Muscle of leg (tissue), 16 donors: ENCODE measurements around the gene TRIM24. TPM values are rescaled to one million over a fixed set of nuclear protein-coding genes. Genes with fewer than 3 reads are reported as not detected.
"Not testable (repeated sequence)": the region's sequence is repeated elsewhere in the genome, so short reads cannot be mapped to it uniquely, and the experiment has no call there.

Experiments
- DNase-seq: peaks from one replicate; pipeline ENCODE4 v3.0.0; 2013
- H3K27ac ChIP-seq: one replicate; pipeline ENCODE4 v1.5.1; 2013; ENCODE audit warnings: mild to moderate bottlenecking, low read length, control low read depth
- H3K27me3 ChIP-seq: one replicate; pipeline ENCODE4 v1.6.1; 2013; ENCODE audit warnings: low read length; ENCODE audit not compliant: control insufficient read depth, insufficient read depth
- H3K36me3 ChIP-seq: one replicate; pipeline ENCODE4 v1.6.1; 2013; ENCODE audit warnings: low read length; ENCODE audit not compliant: control insufficient read depth, insufficient read depth
- H3K4me1 ChIP-seq: one replicate; pipeline ENCODE4 v1.6.1; 2013; ENCODE audit warnings: low read length; ENCODE audit not compliant: control insufficient read depth, insufficient read depth
- H3K4me3 ChIP-seq: one replicate; pipeline ENCODE4 v1.5.1; 2013; ENCODE audit warnings: low read length, control low read depth
- H3K9me3 ChIP-seq: replicated peaks from 2 replicates; pipeline ENCODE4 v1.6.1; 2013; ENCODE audit warnings: low read depth, low read length; ENCODE audit not compliant: control insufficient read depth
- WGBS: methylation state at CpG from one replicate; pipeline ENCODE4 v1.1.5; 2013; ENCODE audit warnings: missing lambda C conversion rate; ENCODE audit not compliant: insufficient coverage; 5-methylcytosine and 5-hydroxymethylcytosine counted together
- long read RNA-seq, 11 donors: transcript quantifications; one replicate each; lab custom pipeline, GENCODE V29; 2026
- polyA plus RNA-seq, 8 donors: library from polyadenylated mRNA; unstranded; fragments of 120-200 nt; gene quantifications; one replicate each; pipeline versions ENCODE4 v1.2.1 to v1.2.3, GENCODE V29; 2013; ENCODE audit warnings: inconsistent platforms in 1 of 8, low replicate concordance in 1 of 8; ENCODE audit not compliant: insufficient read length in 8 of 8, insufficient read depth in 1 of 8
- total RNA-seq: library from RNA; stranded (reverse); fragments of 120-200 nt; gene quantifications from one replicate; pipeline ENCODE4 v1.2.4, GENCODE V29; 2013

Gene TRIM24
- total RNA-seq = 13.7 TPM
- polyA plus RNA-seq = 10 to 100 TPM; 18.1 to 27.9 (median 23.9) TPM
- long read RNA-seq, donor 1 = 0 reads
- long read RNA-seq, donor 2 = 0 reads
- long read RNA-seq, donor 3, full-length matches to known transcripts = 3 of 3 reads
- long read RNA-seq, donor 3, partial matches to known transcripts = 0 of 3 reads
- long read RNA-seq, donor 3, other reads (novel, unspliced or antisense) = 0 of 3 reads
- long read RNA-seq, donor 4 = 0 reads
- long read RNA-seq, donor 5, full-length matches to known transcripts = 2 of 2 reads
- long read RNA-seq, donor 5, partial matches to known transcripts = 0 of 2 reads
- long read RNA-seq, donor 5, other reads (novel, unspliced or antisense) = 0 of 2 reads
- long read RNA-seq, donor 6, full-length matches to known transcripts = 3 of 3 reads
- long read RNA-seq, donor 6, partial matches to known transcripts = 0 of 3 reads
- long read RNA-seq, donor 6, other reads (novel, unspliced or antisense) = 0 of 3 reads
- long read RNA-seq, donor 7, partial matches to known transcripts = 13 of 14 reads
- long read RNA-seq, donor 7, other reads (novel, unspliced or antisense) = 0 of 14 reads
- long read RNA-seq, donor 8 = 0 reads
- long read RNA-seq, donor 9, partial matches to known transcripts = 0 of 1 reads
- long read RNA-seq, donor 9, other reads (novel, unspliced or antisense) = 0 of 1 reads
- long read RNA-seq, donor 10, full-length matches to known transcripts = 2 of 2 reads
- long read RNA-seq, donor 10, partial matches to known transcripts = 0 of 2 reads
- long read RNA-seq, donor 10, other reads (novel, unspliced or antisense) = 0 of 2 reads
- long read RNA-seq, donor 11, partial matches to known transcripts = 0 of 1 reads
- long read RNA-seq, donor 11, other reads (novel, unspliced or antisense) = 0 of 1 reads

- Histone ChIP-seq H3K27me3 (no peaks in the 10 kb centered on the region), H3K36me3 (no peaks in the 10 kb centered on the region), H3K27ac (peak within 1 kb of the TSS; percentile 94), H3K4me3 (peak within 1 kb of the TSS; percentile 84), H3K9me3 (peaks cover 2% of the 10 kb centered on the region), H3K4me1 (peaks cover 4% of the 10 kb centered on the region)
- no peak for DNase-seq
- WGBS = under 1% methylated on average over 52 of the region's 59 CpGs
These were observed at the start of gene TRIM24 for GRCh38 chr7:138460176-138460648. Gene TRIM24 (plus strand): TSS chr7:138460259. CDS start chr7:138460549, 290 bp downstream.

DNA sequence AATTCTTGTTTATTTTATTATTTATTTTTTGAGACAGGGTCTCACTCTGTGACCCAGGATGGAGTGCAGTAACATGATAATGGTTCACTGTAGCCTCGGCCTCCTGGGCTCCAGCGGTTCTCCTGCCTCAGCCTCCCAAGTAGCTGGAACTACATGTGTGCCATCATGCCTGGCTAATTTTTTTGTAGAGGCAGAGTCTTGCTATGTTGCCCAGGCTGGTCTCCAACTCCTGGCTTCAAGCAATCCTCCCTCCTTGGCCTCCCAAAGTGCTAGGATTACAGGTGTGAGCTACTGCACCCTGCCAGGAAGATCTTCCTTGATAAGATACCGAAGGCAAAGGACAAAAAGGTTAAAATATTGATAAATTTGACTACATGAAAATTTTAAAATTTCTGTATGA is 48.0 kb upstream of the TRIM24 start:
- H3K36me3 ChIP-seq, H3K4me3 ChIP-seq, DNase-seq, H3K4me1 ChIP-seq, H3K27me3 ChIP-seq, H3K27ac ChIP-seq, H3K9me3 ChIP-seq: not testable (repeated sequence)
- 83% methylated on average over 2 of the region's 3 CpGs for WGBS

DNA sequence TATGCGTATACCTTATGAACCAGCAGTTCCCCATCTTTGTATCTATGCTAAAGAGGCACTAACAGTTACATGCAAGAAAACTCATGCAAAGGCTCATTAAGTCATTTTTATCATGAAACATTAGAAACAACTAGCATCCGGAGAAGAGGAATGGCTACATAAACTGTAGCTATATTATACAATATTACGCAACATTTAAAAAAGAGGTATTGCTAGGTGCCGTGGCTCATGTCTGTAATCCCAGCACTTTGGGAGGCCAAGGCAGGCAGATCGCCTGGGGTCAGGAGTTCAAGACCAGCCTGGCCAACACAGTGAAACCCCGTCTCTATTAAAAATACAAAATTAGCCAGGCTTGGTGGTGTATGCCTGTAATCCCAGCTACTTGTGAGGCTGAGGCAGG is 47.1 kb upstream of the TRIM24 start:
- not testable (repeated sequence) for DNase-seq, H3K36me3 ChIP-seq, H3K27ac ChIP-seq, H3K4me1 ChIP-seq, H3K27me3 ChIP-seq, H3K4me3 ChIP-seq, H3K9me3 ChIP-seq
- WGBS = no CpG with 5 or more reads among the region's 6 CpGs

DNA sequence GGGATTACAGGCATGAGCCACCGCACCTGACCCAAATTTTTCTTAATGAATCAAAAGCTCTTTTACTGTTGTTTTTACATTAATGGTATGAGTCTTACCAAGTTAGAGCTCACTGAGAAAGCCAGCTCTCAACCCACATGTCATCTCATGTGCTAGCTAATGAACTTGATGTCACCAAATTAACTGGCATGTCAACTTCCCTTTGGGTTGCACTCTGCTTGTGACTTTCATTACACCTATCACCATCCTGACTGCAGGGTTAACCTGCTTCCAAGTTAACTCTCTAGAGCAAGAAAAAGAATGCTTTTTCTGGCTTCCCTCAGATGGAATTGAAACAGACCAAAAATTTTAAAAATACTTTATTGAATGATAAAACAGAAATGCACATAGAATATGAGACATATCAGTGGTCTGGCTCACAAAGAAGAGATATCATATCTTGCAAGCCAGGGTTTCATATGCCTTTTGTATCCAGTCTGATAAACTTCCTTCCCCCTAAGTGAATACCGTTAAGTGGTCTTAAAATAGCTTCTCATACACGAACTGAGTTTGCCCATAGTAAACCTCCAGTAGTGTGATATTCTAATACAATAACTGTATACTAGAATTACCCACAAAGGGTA is 42.9 kb upstream of the TRIM24 start:
- Histone ChIP-seq H3K27ac (no peak overlapping the region), H3K27me3 (no peaks in the 10 kb centered on the region), H3K4me1 (no peaks in the 10 kb centered on the region), H3K9me3 (no peaks in the 10 kb centered on the region), H3K36me3 (no peaks in the 10 kb centered on the region), H3K4me3 (no peak overlapping the region)
- WGBS = no CpG with 5 or more reads among the region's 3 CpGs
- DNase-seq = no peak

DNA sequence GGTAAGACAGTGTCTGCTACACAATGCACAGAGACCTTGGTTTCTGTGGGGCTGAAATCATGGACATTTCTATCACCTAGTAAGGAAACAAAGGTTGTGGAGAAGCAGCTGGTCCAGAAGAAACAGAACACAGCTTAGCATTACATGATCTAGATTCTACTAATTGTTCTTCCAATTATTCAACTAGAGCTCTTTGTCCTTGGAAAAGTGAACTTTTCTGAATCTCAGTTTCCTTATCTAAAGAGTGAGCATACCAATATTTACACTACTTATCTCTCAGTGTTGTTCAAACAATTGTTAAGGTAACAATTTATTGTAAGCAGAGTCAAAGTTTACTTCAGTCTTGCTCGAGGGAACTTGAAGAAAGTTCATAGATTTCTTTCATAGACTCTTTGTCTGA is 42.3 kb upstream of the TRIM24 start:
- Histone ChIP-seq H3K4me1 (no peaks in the 10 kb centered on the region), H3K27me3 (no peaks in the 10 kb centered on the region), H3K36me3 (no peaks in the 10 kb centered on the region), H3K4me3 (no peak overlapping the region), H3K27ac (no peak overlapping the region), H3K9me3 (no peaks in the 10 kb centered on the region)
- no peak for DNase-seq
- no CpG with 5 or more reads among the region's 1 CpG for WGBS

GRCh38 chr7:138418403-138418802 is 41.7 kb upstream of the TRIM24 start:
- WGBS = no CpG with 5 or more reads among the region's 1 CpG
- not testable (repeated sequence) for H3K27me3 ChIP-seq, H3K36me3 ChIP-seq, DNase-seq, H3K4me3 ChIP-seq, H3K4me1 ChIP-seq, H3K9me3 ChIP-seq, H3K27ac ChIP-seq

DNA sequence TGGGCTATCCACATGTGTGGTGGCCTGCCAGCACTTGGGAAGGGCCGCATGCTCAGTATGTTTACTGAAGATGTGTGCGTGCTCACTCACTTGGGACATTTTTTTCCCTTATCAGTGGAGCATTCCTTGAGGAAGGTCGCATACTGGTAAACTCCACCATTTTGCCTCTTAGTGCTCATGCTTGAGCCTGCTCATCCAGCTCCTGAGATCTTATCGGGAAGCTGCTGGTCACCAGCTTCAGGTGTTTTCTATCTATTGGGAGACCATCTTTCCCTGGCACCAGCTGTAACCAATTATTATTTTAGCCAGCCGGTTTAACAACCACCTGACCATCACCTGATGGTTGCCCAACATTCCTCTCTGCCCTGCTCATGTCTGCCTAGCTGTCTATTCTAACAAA is 35.0 kb upstream of the TRIM24 start:
- H3K4me3 ChIP-seq = no peak overlapping the region
- 95% methylated on average over 4 of the region's 5 CpGs for WGBS
- H3K27me3 ChIP-seq = no peaks in the 10 kb centered on the region
- H3K27ac ChIP-seq = no peak overlapping the region
- no peak for DNase-seq
- H3K4me1 ChIP-seq = no peaks in the 10 kb centered on the region
- peaks cover 20% of the 10 kb centered on the region for H3K9me3 ChIP-seq
- H3K36me3 ChIP-seq = no peaks in the 10 kb centered on the region

- Histone ChIP-seq H3K27ac (no peak overlapping the region), H3K4me3 (no peak overlapping the region), H3K27me3 (no peaks in the 10 kb centered on the region), H3K4me1 (no peaks in the 10 kb centered on the region), H3K36me3 (no peaks in the 10 kb centered on the region), H3K9me3 (peaks cover 25% of the 10 kb centered on the region)
- no peak for DNase-seq
- WGBS = 95% methylated on average over 3 of the region's 5 CpGs
These were observed 30.3 kb upstream of the TRIM24 start for GRCh38 chr7:138429577-138430250.

GRCh38 chr7:138431517-138431916 is 28.5 kb upstream of the TRIM24 start:
- peaks cover 23% of the 10 kb centered on the region for H3K9me3 ChIP-seq
- no CpG with 5 or more reads among the region's 2 CpGs for WGBS
- no peak for DNase-seq
- no peaks in the 10 kb centered on the region for H3K27me3 ChIP-seq
- H3K36me3 ChIP-seq = no peaks in the 10 kb centered on the region
- H3K27ac ChIP-seq = no peak overlapping the region
- H3K4me1 ChIP-seq = no peaks in the 10 kb centered on the region
- H3K4me3 ChIP-seq = no peak overlapping the region
